ENCODE results near the gene LRIF1. TPM values are rescaled to one million over a fixed set of nuclear protein-coding genes. Genes with fewer than 3 reads are reported as not detected.

LRIF1 gene
- total and polyA plus RNA-seq, 2 of the 4 experiments (the other 2 are of a cell fraction), result 5.4 to 6.8 TPM

DNA sequence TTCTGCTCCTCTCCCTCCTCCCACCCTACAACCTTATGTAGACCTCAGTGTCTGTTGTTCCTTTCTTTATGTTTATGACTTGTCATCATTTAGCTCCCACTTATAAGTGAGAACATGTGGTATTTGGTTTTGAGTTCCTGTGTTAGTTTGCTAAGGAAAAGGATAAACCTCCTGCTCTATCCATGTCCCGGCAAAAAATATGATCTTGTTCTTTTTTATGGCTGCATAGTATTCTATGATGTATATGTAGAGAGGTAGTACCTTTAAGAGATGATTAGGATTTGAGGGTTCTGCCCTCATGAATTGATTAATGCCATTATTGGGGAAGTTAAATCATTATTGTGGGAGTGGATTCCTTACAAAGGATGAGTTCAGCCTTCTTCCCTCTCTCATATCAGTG is 41.8 kb downstream of the LRIF1 start:
- no TSS peak for BruUV-seq (replicated peaks)
- no peak overlapping the region for H3K4me3 ChIP-seq (ENCODE audit: insufficient read depth, low read depth, low read length)
- no peak overlapping the region for H2AK5ac ChIP-seq (ENCODE audit: low read depth, low read length)
- no peak overlapping the region for H3K4ac ChIP-seq (ENCODE audit: low read depth, low read length)
- TF ChIP-seq SMC3 (IDR thresholded peaks at IDR 0.05; ENCODE audit: low read depth, low read length) (no peak), ELK1 (IDR thresholded peaks at IDR 0.05; ENCODE audit: borderline replicate concordance, low read depth, low read length) (no peak), MAZ (IDR thresholded peaks at IDR 0.05; ENCODE audit: borderline replicate concordance, low read depth, low read length) (no peak)
- H3K4me2 ChIP-seq (ENCODE audit: low read depth, low read length), result no peak overlapping the region
- CTCF ChIA-PET, result no interaction called here
- POLR2A ChIA-PET (ENCODE audit: unreplicated experiment), result no interaction called here
- in situ Hi-C loops (cut with MboI; ENCODE audit: low sequenced_read_pairs) (no loop called here), dilution Hi-C loops (cut with HindIII; ENCODE audit: low sequenced_read_pairs, unreplicated experiment) (no loop called here), intact Hi-C loops (cut with micrococcal nuclease) (no loop called here)
- no peak overlapping the region for H4K8ac ChIP-seq (ENCODE audit: low read depth in 2 of 2, low read length in 2 of 2)
- H2BK20ac ChIP-seq (ENCODE audit: low read depth, low read length), result no peak overlapping the region
- no peak overlapping the region for H3K14ac ChIP-seq (replicated peaks; ENCODE audit: low read depth, low read length)
- H3K4me1 ChIP-seq (ENCODE audit: control insufficient read depth, insufficient read depth, low read length), result no peaks in the 10 kb centered on the region
- no peaks in the 10 kb centered on the region for H3K36me3 ChIP-seq (ENCODE audit: control insufficient read depth, insufficient read depth, low read length)
- no peaks in the 10 kb centered on the region for H4K20me1 ChIP-seq (ENCODE audit: insufficient read depth, low read length)
- no peak overlapping the region for H3K23ac ChIP-seq (ENCODE audit: low read depth, low read length)
- H2AFZ ChIP-seq (replicated peaks; ENCODE audit: low read length, poor library complexity), result no peak overlapping the region
- no CpG with 5 or more reads among the region's 1 CpG for WGBS, 2 experiments (ENCODE audit: extremely low coverage in 2 of 2, insufficient read length in 1 of 2)
- H2BK15ac ChIP-seq (ENCODE audit: low read depth, low read length), result no peak overlapping the region
- DNase-seq (no peak), ATAC-seq (ENCODE audit: low read depth) (no peak)
- H3K79me1 ChIP-seq (ENCODE audit: low read depth in 1 of 2, low read length in 2 of 2), result no peaks in the 10 kb centered on the region
- H2BK120ac ChIP-seq (ENCODE audit: low read depth, low read length), result no peak overlapping the region
- no peak overlapping the region for H2BK5ac ChIP-seq (ENCODE audit: low read depth, low read length, poor library complexity, severe bottlenecking)
- no peak overlapping the region for H4K5ac ChIP-seq (ENCODE audit: low read depth, low read length)
- H3K27me3 ChIP-seq (ENCODE audit: control insufficient read depth, insufficient read depth, low read length), result no peaks in the 10 kb centered on the region
- H3K9me3 ChIP-seq (ENCODE audit: control insufficient read depth, insufficient read depth, low read length), result no peaks in the 10 kb centered on the region
- no peak overlapping the region for H3K56ac ChIP-seq (ENCODE audit: extremely low read depth, insufficient read depth, low read length)
- H3K9me1 ChIP-seq (ENCODE audit: insufficient read depth, low read length), result no peaks in the 10 kb centered on the region
- no peak overlapping the region for H2AK9ac ChIP-seq (replicated peaks; ENCODE audit: low read depth, low read length, poor library complexity)
- H3K9ac ChIP-seq (ENCODE audit: low read depth, low read length), result no peak overlapping the region
- H3K27ac ChIP-seq (ENCODE audit: insufficient read depth, low read length), result no peak overlapping the region
- no peak overlapping the region for H4K91ac ChIP-seq (ENCODE audit: insufficient read depth, low read depth, low read length)
- H3K18ac ChIP-seq (ENCODE audit: low read depth, low read length), result no peak overlapping the region
